HepG2 (cell line): ENCODE measurements around the gene TPGS1. TPM values are rescaled to one million over a fixed set of nuclear protein-coding genes. Genes with fewer than 3 reads are reported as not detected.

Experiments
- ATM ChIP-seq: fragments of 450-650 bp; IDR thresholded peaks from 2 replicates; pipeline ENCODE4 v1.7.1; 2017; ENCODE audit warnings: mild to moderate bottlenecking, borderline replicate concordance
- GZF1 ChIP-seq: sonication (generic); formaldehyde crosslinking; IDR thresholded peaks from 2 replicates; pipeline ENCODE4 v1.5.1; 2020; ENCODE audit warnings: mild to moderate bottlenecking, missing genetic modification reagents
- HCFC1 ChIP-seq: fragments of 150-350 bp; IDR thresholded peaks from 2 replicates; pipeline ENCODE4 v1.6.1; 2014; ENCODE audit warnings: low read depth, low read length
- KAT2B ChIP-seq: fragments of 150-350 bp; IDR thresholded peaks from 2 replicates; pipeline ENCODE4 v1.6.1; 2014; ENCODE audit warnings: low read depth, low read length, borderline replicate concordance
- KDM3A ChIP-seq: IDR thresholded peaks from 2 replicates; pipeline ENCODE4 v1.6.1; 2018; ENCODE audit warnings: low read depth, missing compliant biosample characterization
- MIXL1 ChIP-seq: IDR thresholded peaks from 2 replicates; pipeline ENCODE4 v1.6.1; 2016
- NR2F6 ChIP-seq, 2 experiments: IDR thresholded peaks; 2 replicates each; pipeline ENCODE4 v1.6.1; 2016; ENCODE audit warnings: antibody characterized with exemption in 1 of 2, mild to moderate bottlenecking in 1 of 2
- PRMT3 ChIP-seq: sonication (generic); formaldehyde crosslinking; IDR thresholded peaks from 2 replicates; pipeline ENCODE4 v1.8.1; 2022; ENCODE audit warnings: low read depth, mild to moderate bottlenecking, moderate library complexity, missing genetic modification reagents, borderline replicate concordance
- RARG ChIP-seq: sonication (generic); formaldehyde crosslinking; IDR thresholded peaks from 2 replicates; pipeline ENCODE4 v1.4.0; 2020; ENCODE audit warnings: low read depth, mild to moderate bottlenecking, missing genetic modification reagents
- RFXAP ChIP-seq: sonication (generic); formaldehyde crosslinking; IDR thresholded peaks from 2 replicates; pipeline ENCODE4 v1.4.0; 2020; ENCODE audit warnings: missing genetic modification reagents, borderline replicate concordance
- SETDB1 ChIP-seq: sonication (generic); formaldehyde crosslinking; IDR thresholded peaks from 2 replicates; pipeline ENCODE4 v1.5.1; 2020; ENCODE audit warnings: missing genetic modification reagents, mild to moderate bottlenecking, borderline replicate concordance
- SPEN ChIP-seq: sonication (generic); formaldehyde crosslinking; IDR thresholded peaks from 2 replicates; pipeline ENCODE4 v1.5.1; 2020; ENCODE audit warnings: low read depth, mild to moderate bottlenecking, missing genetic modification reagents
- SSRP1 ChIP-seq: IDR thresholded peaks from 2 replicates; pipeline ENCODE4 v1.6.1; 2016; ENCODE audit warnings: control low read depth
- ZBTB7B ChIP-seq: sonication (generic); formaldehyde crosslinking; IDR thresholded peaks from 2 replicates; pipeline ENCODE4 v1.4.0; 2020; ENCODE audit warnings: missing genetic modification reagents
- ZNF543 ChIP-seq: sonication (generic); formaldehyde crosslinking; IDR thresholded peaks from 2 replicates; pipeline ENCODE4 v1.4.0; 2020; ENCODE audit warnings: mild to moderate bottlenecking, missing genetic modification reagents
- ZNF546 ChIP-seq: sonication (generic); formaldehyde crosslinking; conservative IDR thresholded peaks from 2 replicates; pipeline ENCODE4 v1.8.1; 2023; ENCODE audit warnings: mild to moderate bottlenecking, missing genetic modification reagents
- ZNF598 ChIP-seq: sonication (generic); formaldehyde crosslinking; IDR thresholded peaks from 2 replicates; pipeline ENCODE4 v1.5.1; 2020; ENCODE audit warnings: mild to moderate bottlenecking, missing genetic modification reagents, borderline replicate concordance
- ZNF670 ChIP-seq: sonication (generic); formaldehyde crosslinking; IDR thresholded peaks from 2 replicates; pipeline ENCODE4 v1.8.0; 2022; ENCODE audit warnings: mild to moderate bottlenecking, missing genetic modification reagents, borderline replicate concordance
- ZNF737 ChIP-seq: sonication (generic); formaldehyde crosslinking; IDR thresholded peaks from 2 replicates; pipeline ENCODE4 v1.5.0; 2020; ENCODE audit warnings: missing genetic modification reagents, mild to moderate bottlenecking, borderline replicate concordance
- ZNF781 ChIP-seq: sonication (generic); formaldehyde crosslinking; IDR thresholded peaks from 2 replicates; pipeline ENCODE4 v1.5.1; 2020; ENCODE audit warnings: borderline replicate concordance, mild to moderate bottlenecking, missing genetic modification reagents; ENCODE audit errors: not compliant biosample characterization
- polyA plus RNA-seq, 8 experiments: library from polyadenylated mRNA; depleted of rRNA in 3 of 8; stranded (reverse) in 7 of 8; unstranded in 1 of 8; fragments of >200 nt; fragmentation: Illumina TruSeq in 4 of 8; extraction: Trizol in 4 of 8; gene quantifications; 2 replicates each; pipeline versions ENCODE4 v1.2.1 to v1.2.3, GENCODE V29; 2011 to 2016; ENCODE audit warnings: low read depth in 4 of 8, missing spikeins in 1 of 8, mixed read lengths in 1 of 8; ENCODE audit not compliant: insufficient read depth in 1 of 8
- total RNA-seq, 5 experiments: library from RNA; depleted of rRNA; stranded (reverse); fragments of >200 nt; fragmentation: Illumina TruSeq; extraction: Trizol; gene quantifications; 2 replicates each; pipeline ENCODE4 v1.2.3, GENCODE V29; 2016; ENCODE audit warnings: low read depth in 1 of 5
- TF ChIP-seq, protein P1 (sequence below): sonication (generic); formaldehyde crosslinking; IDR thresholded peaks from 2 replicates; pipeline ENCODE4 v1.4.0; 2020; ENCODE audit warnings: missing genetic modification reagents
- TF ChIP-seq, protein P2 (sequence below): sonication (generic); formaldehyde crosslinking; IDR thresholded peaks from 2 replicates; pipeline ENCODE4 v1.5.1; 2020; ENCODE audit warnings: missing genetic modification reagents, mild to moderate bottlenecking, borderline replicate concordance

TPGS1 gene
- total and polyA plus RNA-seq, 2 of the 13 experiments (the other 11 are each of a cell fraction or from before 2014, with no cell fraction given), result 1.1 to 6.2 TPM

DNA sequence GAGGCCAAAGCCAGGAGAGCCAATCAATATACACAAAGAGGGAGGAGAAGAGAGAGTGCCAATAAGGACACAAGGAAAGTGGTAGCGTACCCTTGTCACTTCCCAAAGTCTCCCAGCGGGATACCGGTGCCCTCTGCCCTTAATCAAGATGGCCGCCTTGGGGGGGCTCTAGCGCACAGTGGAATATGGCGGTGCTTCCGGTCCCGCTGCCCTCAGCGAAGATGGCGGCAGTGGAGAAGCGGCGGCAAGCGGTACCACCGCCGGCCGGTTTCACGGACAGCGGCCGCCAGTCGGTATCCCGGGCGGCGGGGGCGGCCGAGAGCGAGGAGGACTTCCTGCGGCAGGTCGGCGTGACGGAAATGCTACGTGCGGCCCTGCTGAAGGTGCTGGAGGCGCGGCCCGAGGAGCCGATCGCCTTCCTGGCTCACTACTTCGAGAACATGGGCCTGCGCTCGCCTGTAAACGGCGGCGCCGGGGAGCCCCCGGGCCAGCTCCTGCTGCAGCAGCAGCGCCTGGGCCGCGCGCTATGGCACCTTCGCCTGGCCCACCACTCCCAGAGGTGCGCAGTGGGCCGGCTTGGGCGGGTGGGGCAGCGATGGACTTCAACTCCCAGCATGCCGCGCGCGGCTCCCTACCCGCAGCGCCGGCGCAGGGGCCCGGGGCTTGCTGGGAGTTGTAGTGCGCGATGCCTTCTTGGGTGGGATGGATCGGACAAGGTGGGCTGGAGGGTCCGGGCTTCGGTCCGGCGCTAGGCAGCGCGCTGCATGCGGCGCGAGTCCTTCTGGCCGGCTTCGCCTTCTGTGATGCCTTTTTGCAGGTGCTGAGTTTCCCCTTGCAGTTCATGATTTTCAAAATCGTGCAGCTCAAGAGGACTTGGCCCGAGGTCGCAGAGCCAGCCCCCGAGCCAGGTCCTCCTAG, at the start of gene TPGS1 (continued):
- TF ChIP-seq SPEN (CRISPR knock-in tag), result no peak
- no peak for TF ChIP-seq ZNF737 (CRISPR knock-in tag)
- TF ChIP-seq ATM, result no peak
- TF ChIP-seq ZNF670, result peak; percentile 33; the same call in 1 of the 2 replicates
- TF ChIP-seq, protein P1, sequence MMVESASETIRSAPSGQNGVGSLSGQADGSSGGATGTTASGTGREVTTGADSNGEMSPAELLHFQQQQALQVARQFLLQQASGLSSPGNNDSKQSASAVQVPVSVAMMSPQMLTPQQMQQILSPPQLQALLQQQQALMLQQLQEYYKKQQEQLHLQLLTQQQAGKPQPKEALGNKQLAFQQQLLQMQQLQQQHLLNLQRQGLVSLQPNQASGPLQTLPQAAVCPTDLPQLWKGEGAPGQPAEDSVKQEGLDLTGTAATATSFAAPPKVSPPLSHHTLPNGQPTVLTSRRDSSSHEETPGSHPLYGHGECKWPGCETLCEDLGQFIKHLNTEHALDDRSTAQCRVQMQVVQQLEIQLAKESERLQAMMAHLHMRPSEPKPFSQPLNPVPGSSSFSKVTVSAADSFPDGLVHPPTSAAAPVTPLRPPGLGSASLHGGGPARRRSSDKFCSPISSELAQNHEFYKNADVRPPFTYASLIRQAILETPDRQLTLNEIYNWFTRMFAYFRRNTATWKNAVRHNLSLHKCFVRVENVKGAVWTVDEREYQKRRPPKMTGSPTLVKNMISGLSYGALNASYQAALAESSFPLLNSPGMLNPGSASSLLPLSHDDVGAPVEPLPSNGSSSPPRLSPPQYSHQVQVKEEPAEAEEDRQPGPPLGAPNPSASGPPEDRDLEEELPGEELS (CRISPR knock-in tag), result no peak
- no peak for TF ChIP-seq NR2F6 (IDR thresholded peaks at IDR 0.05)
- no peak for TF ChIP-seq NR2F6 (CRISPR knock-in tag; IDR thresholded peaks at IDR 0.05)
- TF ChIP-seq ZNF781 (CRISPR knock-in tag), result no peak
- TF ChIP-seq PRMT3, result no peak
- no peak for TF ChIP-seq KDM3A
- peak; percentile 72 for TF ChIP-seq RFXAP (CRISPR knock-in tag)
- TF ChIP-seq ZNF546, result peak; percentile 85
- TF ChIP-seq ZNF543 (CRISPR knock-in tag), result no peak
- TF ChIP-seq ZBTB7B (CRISPR knock-in tag), result no peak
- no peak for TF ChIP-seq RARG (CRISPR knock-in tag)
- no peak for TF ChIP-seq SSRP1 (CRISPR knock-in tag)
- TF ChIP-seq GZF1 (CRISPR knock-in tag), result no peak
- TF ChIP-seq ZNF598 (CRISPR knock-in tag), result peak; percentile 72; the same call in 1 of the 2 replicates
- TF ChIP-seq, protein P2, sequence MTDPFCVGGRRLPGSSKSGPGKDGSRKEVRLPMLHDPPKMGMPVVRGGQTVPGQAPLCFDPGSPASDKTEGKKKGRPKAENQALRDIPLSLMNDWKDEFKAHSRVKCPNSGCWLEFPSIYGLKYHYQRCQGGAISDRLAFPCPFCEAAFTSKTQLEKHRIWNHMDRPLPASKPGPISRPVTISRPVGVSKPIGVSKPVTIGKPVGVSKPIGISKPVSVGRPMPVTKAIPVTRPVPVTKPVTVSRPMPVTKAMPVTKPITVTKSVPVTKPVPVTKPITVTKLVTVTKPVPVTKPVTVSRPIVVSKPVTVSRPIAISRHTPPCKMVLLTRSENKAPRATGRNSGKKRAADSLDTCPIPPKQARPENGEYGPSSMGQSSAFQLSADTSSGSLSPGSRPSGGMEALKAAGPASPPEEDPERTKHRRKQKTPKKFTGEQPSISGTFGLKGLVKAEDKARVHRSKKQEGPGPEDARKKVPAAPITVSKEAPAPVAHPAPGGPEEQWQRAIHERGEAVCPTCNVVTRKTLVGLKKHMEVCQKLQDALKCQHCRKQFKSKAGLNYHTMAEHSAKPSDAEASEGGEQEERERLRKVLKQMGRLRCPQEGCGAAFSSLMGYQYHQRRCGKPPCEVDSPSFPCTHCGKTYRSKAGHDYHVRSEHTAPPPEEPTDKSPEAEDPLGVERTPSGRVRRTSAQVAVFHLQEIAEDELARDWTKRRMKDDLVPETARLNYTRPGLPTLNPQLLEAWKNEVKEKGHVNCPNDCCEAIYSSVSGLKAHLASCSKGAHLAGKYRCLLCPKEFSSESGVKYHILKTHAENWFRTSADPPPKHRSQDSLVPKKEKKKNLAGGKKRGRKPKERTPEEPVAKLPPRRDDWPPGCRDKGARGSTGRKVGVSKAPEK (CRISPR knock-in tag), result no peak
- no peak for TF ChIP-seq SETDB1 (CRISPR knock-in tag)
- peak; percentile 96 for TF ChIP-seq HCFC1
- TF ChIP-seq MIXL1 (CRISPR knock-in tag), result no peak; the same call in 1 of the 2 replicates
- TF ChIP-seq KAT2B, result no peak
